SK-N-SH (cell line): Measurements from ENCODE around the gene JMJD1C. TPM values are rescaled to one million over a fixed set of nuclear protein-coding genes. Genes with fewer than 3 reads are reported as not detected.

ENCODE experiments used
- CTCF ChIA-PET: fragments of 300-600, 350-600 bp; formaldehyde crosslinking; extraction: SDS; loops from one replicate; lab custom pipeline; 2021; lab: Yijun Ruan, JAX
- POLR2A ChIA-PET: fragments of 350-600 bp; sonication (Branson Sonifier 250); formaldehyde crosslinking; extraction: SDS; loops from one replicate; lab custom pipeline; 2020; ENCODE audit warnings: antibody characterized with exemption, inconsistent platforms; lab: Yijun Ruan, JAX
- DNase-seq: peaks from one replicate; pipeline ENCODE4 v3.0.0; 2012
- H2AFZ ChIP-seq: fragments of 200-600 bp; sonication (generic); 2 replicates; pipeline ENCODE4 v1.8.1; 2016; ENCODE audit warnings: antibody characterized with exemption, mild to moderate bottlenecking, low read depth
- H3F3A ChIP-seq: fragments of 200-600 bp; sonication (generic); replicated peaks from 2 replicates; pipeline ENCODE3; 2016; ENCODE audit warnings: antibody characterized with exemption, mild to moderate bottlenecking; ENCODE audit not compliant: insufficient read depth
- H3K27ac ChIP-seq, 2 experiments: fragments of 200-500 bp in 1 of 2; fragments of 200-600 bp in 1 of 2; sonication (Bioruptor generic) in 1 of 2; sonication (generic), shearing (Covaris generic) in 1 of 2; 2 replicates each; pipeline versions ENCODE4 v1.5.1 to v1.6.1; 2014 to 2016; ENCODE audit warnings: low read depth in 2 of 2, inconsistent platforms in 1 of 2, low read length in 1 of 2, mild to moderate bottlenecking in 1 of 2, mixed read lengths in 1 of 2
- H3K27me3 ChIP-seq: fragments of 200-600 bp; sonication (generic), shearing (Covaris generic); 2 replicates; pipeline ENCODE4 v1.6.1; 2016; ENCODE audit warnings: mixed run types; ENCODE audit not compliant: insufficient read depth
- H3K36me3 ChIP-seq, 2 experiments: fragments of 200-500 bp in 1 of 2; fragments of 200-600 bp in 1 of 2; sonication (Bioruptor generic) in 1 of 2; sonication (generic) in 1 of 2; replicated peaks in 1 of 2; 2 replicates each; pipeline versions ENCODE3 to v1.5.1; 2014 to 2016; ENCODE audit warnings: low read length in 1 of 2, mild to moderate bottlenecking in 1 of 2; ENCODE audit not compliant: insufficient read depth in 2 of 2, control insufficient read depth in 1 of 2
- H3K4me1 ChIP-seq, 2 experiments: fragments of 200-500 bp in 1 of 2; fragments of 200-600 bp in 1 of 2; sonication (Bioruptor generic) in 1 of 2; sonication (generic), shearing (Covaris generic) in 1 of 2; 2 replicates each; pipeline versions ENCODE4 v1.5.1 to v1.6.1; 2014 to 2016; ENCODE audit warnings: low read depth in 1 of 2, low read length in 1 of 2, mixed run types in 1 of 2; ENCODE audit not compliant: insufficient read depth in 2 of 2, control insufficient read depth in 1 of 2
- H3K4me2 ChIP-seq: fragments of 200-600 bp; sonication (generic), shearing (Covaris generic); 2 replicates; pipeline ENCODE4 v1.6.1; 2017; ENCODE audit warnings: mixed run types
- H3K4me3 ChIP-seq, 2 experiments: fragments of 200-500 bp in 1 of 2; fragments of 200-600 bp in 1 of 2; sonication (Bioruptor generic) in 1 of 2; sonication (generic), shearing (Covaris generic) in 1 of 2; 2 replicates each; pipeline versions ENCODE4 v1.5.1 to v1.8.1; 2014 to 2016; ENCODE audit warnings: low read depth in 2 of 2, inconsistent platforms in 1 of 2, low read length in 1 of 2, mild to moderate bottlenecking in 1 of 2, mixed read lengths in 1 of 2, moderate library complexity in 1 of 2
- H3K79me2 ChIP-seq: fragments of 200-600 bp; sonication (generic); 2 replicates; pipeline ENCODE4 v1.8.1; 2017; ENCODE audit warnings: mild to moderate bottlenecking; ENCODE audit not compliant: insufficient read depth
- H3K9ac ChIP-seq: fragments of 200-600 bp; sonication (generic); 2 replicates; pipeline ENCODE4 v1.6.1; 2017; ENCODE audit warnings: mixed run types
- H3K9me2 ChIP-seq: fragments of 200-600 bp; sonication (generic); 2 replicates; pipeline ENCODE4 v1.6.1; 2017; ENCODE audit warnings: mixed run types
- H3K9me3 ChIP-seq: fragments of 200-600 bp; sonication (generic); 2 replicates; pipeline ENCODE4 v1.6.1; 2017; ENCODE audit warnings: mixed run types, mild to moderate bottlenecking, moderate library complexity
- H4K20me1 ChIP-seq: fragments of 200-600 bp; sonication (generic); 2 replicates; pipeline ENCODE4 v1.6.1; 2017; ENCODE audit warnings: mild to moderate bottlenecking, mixed run types; ENCODE audit not compliant: insufficient read depth
- ELF1 ChIP-seq: IDR thresholded peaks from 2 replicates; pipeline ENCODE4 v1.4.0; 2012
- EP300 ChIP-seq, 2 experiments: IDR thresholded peaks; 2 replicates each; pipeline versions ENCODE4 v1.4.0 to v1.6.1; 2012; ENCODE audit warnings: borderline replicate concordance in 1 of 2, low read depth in 1 of 2, low read length in 1 of 2
- EZH2phosphoT487 ChIP-seq: fragments of 200-600 bp; sonication (generic); IDR thresholded peaks from 2 replicates; pipeline ENCODE4 v1.6.1; 2017; ENCODE audit warnings: low read depth, mixed run types, mild to moderate bottlenecking, antibody characterized with exemption, moderate library complexity, borderline replicate concordance
- FOSL2 ChIP-seq: IDR thresholded peaks from 2 replicates; pipeline ENCODE4 v1.4.0; 2012; ENCODE audit warnings: low read depth, mild to moderate bottlenecking, moderate library complexity, borderline replicate concordance
- FOXJ3 ChIP-seq: sonication (generic); formaldehyde crosslinking; IDR thresholded peaks from 2 replicates; pipeline ENCODE4 v1.5.1; 2020; ENCODE audit warnings: mild to moderate bottlenecking, missing genetic modification reagents
- FOXM1 ChIP-seq: IDR thresholded peaks from 2 replicates; pipeline ENCODE4 v1.4.0; 2012; ENCODE audit warnings: low read depth, mild to moderate bottlenecking
- GABPA ChIP-seq: IDR thresholded peaks from 2 replicates; pipeline ENCODE4 v1.4.0; 2012; ENCODE audit warnings: low read depth, mild to moderate bottlenecking
- IRF3 ChIP-seq: fragments of 150-350 bp; IDR thresholded peaks from 2 replicates; pipeline ENCODE4 v1.6.1; 2016; ENCODE audit warnings: mild to moderate bottlenecking, low read depth, low read length
- JUND ChIP-seq: IDR thresholded peaks from 2 replicates; pipeline ENCODE4 v1.4.0; 2012
- MAX ChIP-seq: IDR thresholded peaks from 2 replicates; pipeline ENCODE4 v1.4.0; 2012; ENCODE audit warnings: low read depth
- MXI1 ChIP-seq: IDR thresholded peaks from 2 replicates; pipeline ENCODE4 v1.6.1; 2012; ENCODE audit warnings: mild to moderate bottlenecking, low read depth, low read length, improper control_type of control experiment
- NFIC ChIP-seq: IDR thresholded peaks from 2 replicates; pipeline ENCODE4 v1.4.0; 2012; ENCODE audit warnings: borderline replicate concordance
- NRF1 ChIP-seq: IDR thresholded peaks from 2 replicates; pipeline ENCODE4 v1.6.1; 2012; ENCODE audit warnings: low read depth, mild to moderate bottlenecking, low read length
- PBX3 ChIP-seq: IDR thresholded peaks from 2 replicates; pipeline ENCODE4; 2012
- POLR2AphosphoS5 ChIP-seq: IDR thresholded peaks from 2 replicates; pipeline ENCODE4 v1.6.1; 2012; ENCODE audit warnings: low read depth, low read length
- RCOR1 ChIP-seq: fragments of 150-350 bp; IDR thresholded peaks from 2 replicates; pipeline ENCODE4 v1.6.1; 2017; ENCODE audit warnings: antibody characterized with exemption, low read length
- SIN3A ChIP-seq: IDR thresholded peaks from 2 replicates; pipeline ENCODE4 v1.6.1; 2012; ENCODE audit warnings: low read depth, mild to moderate bottlenecking, low read length, moderate library complexity, borderline replicate concordance
- SMC3 ChIP-seq: IDR thresholded peaks from 2 replicates; pipeline ENCODE4 v1.6.1; 2012; ENCODE audit warnings: low read depth, low read length, improper control_type of control experiment
- YY1 ChIP-seq: IDR thresholded peaks from 2 replicates; pipeline ENCODE4 v1.4.0; 2012; ENCODE audit warnings: low read depth, mild to moderate bottlenecking
- WGBS: methylation state at CpG from one replicate; pipeline ENCODE4 v1.1.6; 2017; ENCODE audit warnings: low lambda C conversion rate; 5-methylcytosine and 5-hydroxymethylcytosine counted together
- polyA plus RNA-seq, 3 experiments: library from polyadenylated mRNA; depleted of rRNA; stranded (reverse); fragments of >200 nt; gene quantifications; 2 replicates each; pipeline ENCODE4 v1.2.3, GENCODE V29; 2012
- TF ChIP-seq, protein P1 (sequence below): IDR thresholded peaks from 2 replicates; pipeline ENCODE4 v1.4.0; 2012; ENCODE audit warnings: low read depth, borderline replicate concordance

The JMJD1C gene
- polyA plus RNA-seq, 1 of the 3 experiments (the other 2 are of a cell fraction), result 11.7 TPM

GRCh38 chr10:63457594-63457993, 8.2 kb downstream of the JMJD1C start:
- no peak for DNase-seq
- Histone ChIP-seq H3F3A (peaks cover 34% of the 10 kb centered on the region), H3K4me3 (no peak overlapping the region), H3K9ac (no peak overlapping the region), H3K4me1 (peaks cover 4 to 22% of the 10 kb centered on the region in 2 experiments; a peak in 2 of 4 replicates), H2AFZ (no peak overlapping the region), H3K9me3 (no peaks in the 10 kb centered on the region), H3K36me3 (peaks cover 0 to 3% of the 10 kb centered on the region in 2 experiments), H3K79me2 (peaks cover 99% of the 10 kb centered on the region), H3K27ac (peak overlapping the region in 1 of 2 experiments; percentile 65; a peak in 1 of 4 replicates), H3K9me2 (no peaks in the 10 kb centered on the region), H3K27me3 (no peaks in the 10 kb centered on the region), H3K4me2 (0 out of 2 replicates have a peak overlapping the region, but pooled peaks have one; percentile 31), H4K20me1 (peaks cover 32% of the 10 kb centered on the region)
- WGBS, result 82% methylated on average over 2 of the region's 2 CpGs
- TF ChIP-seq EP300 (IDR thresholded peaks at IDR 0.05; ENCODE audit: borderline replicate concordance in 1 of 2, low read depth in 1 of 2, low read length in 1 of 2) (no peak), MXI1 (no peak), IRF3 (no peak), GABPA (no peak), ELF1 (no peak), NRF1 (no peak), NFIC (no peak), JUND (no peak), SMC3 (no peak), FOXJ3 (CRISPR knock-in tag) (no peak)
- ChIA-PET POLR2A (no interaction called here), CTCF (no interaction called here)

GRCh38 chr10:63456437-63457210, 9.2 kb downstream of the JMJD1C start:
- Histone ChIP-seq H3K4me3 (no peak overlapping the region), H4K20me1 (peaks cover 32% of the 10 kb centered on the region), H3K79me2 (peaks cover 99% of the 10 kb centered on the region), H3K27me3 (no peaks in the 10 kb centered on the region), H3F3A (peaks cover 37% of the 10 kb centered on the region), H3K9me2 (no peaks in the 10 kb centered on the region), H3K9me3 (no peaks in the 10 kb centered on the region), H2AFZ (no peak overlapping the region), H3K36me3 (peaks cover 0 to 5% of the 10 kb centered on the region in 2 experiments), H3K27ac (peak overlapping the region; percentile 29 to 65; a peak in 3 of 4 replicates), H3K9ac (peak overlapping the region; percentile 18; the same call in 1 of the 2 replicates), H3K4me2 (peak overlapping the region; percentile 31; the same call in 1 of the 2 replicates), H3K4me1 (peaks cover 4 to 22% of the 10 kb centered on the region in 2 experiments; a peak in 2 of 4 replicates)
- CTCF ChIA-PET, result interaction anchor here (1.1 kb wide), 1 partner anchor 8 kb away, joined by 3 read pairs; no protein-coding TSS in a partner anchor
- WGBS, result 52% methylated on average over 2 of the region's 2 CpGs
- POLR2A ChIA-PET, result no interaction called here
- no peak for DNase-seq
- TF ChIP-seq NRF1 (no peak), RCOR1 (no peak), SIN3A (no peak), PBX3 (peak; percentile 81), FOSL2 (peak; percentile 57; the same call in 1 of the 2 replicates), SMC3 (no peak), EZH2phosphoT487 (no peak), IRF3 (no peak), FOXM1 (no peak), YY1 (no peak), FOXJ3 (CRISPR knock-in tag) (no peak), MAX (no peak), POLR2AphosphoS5 (no peak)
- TF ChIP-seq, protein P1, sequence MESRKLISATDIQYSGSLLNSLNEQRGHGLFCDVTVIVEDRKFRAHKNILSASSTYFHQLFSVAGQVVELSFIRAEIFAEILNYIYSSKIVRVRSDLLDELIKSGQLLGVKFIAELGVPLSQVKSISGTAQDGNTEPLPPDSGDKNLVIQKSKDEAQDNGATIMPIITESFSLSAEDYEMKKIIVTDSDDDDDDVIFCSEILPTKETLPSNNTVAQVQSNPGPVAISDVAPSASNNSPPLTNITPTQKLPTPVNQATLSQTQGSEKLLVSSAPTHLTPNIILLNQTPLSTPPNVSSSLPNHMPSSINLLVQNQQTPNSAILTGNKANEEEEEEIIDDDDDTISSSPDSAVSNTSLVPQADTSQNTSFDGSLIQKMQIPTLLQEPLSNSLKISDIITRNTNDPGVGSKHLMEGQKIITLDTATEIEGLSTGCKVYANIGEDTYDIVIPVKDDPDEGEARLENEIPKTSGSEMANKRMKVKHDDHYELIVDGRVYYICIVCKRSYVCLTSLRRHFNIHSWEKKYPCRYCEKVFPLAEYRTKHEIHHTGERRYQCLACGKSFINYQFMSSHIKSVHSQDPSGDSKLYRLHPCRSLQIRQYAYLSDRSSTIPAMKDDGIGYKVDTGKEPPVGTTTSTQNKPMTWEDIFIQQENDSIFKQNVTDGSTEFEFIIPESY, result no peak
